Right atrium auricular region (tissue), 2 donors: Measurements from ENCODE around the gene FBXO2. TPM values are rescaled to one million over a fixed set of nuclear protein-coding genes. Genes with fewer than 3 reads are reported as not detected.

Source experiments
- DNase-seq: peaks from one replicate; pipeline ENCODE4 v3.0.0-alpha.2; 2019; ENCODE audit warnings: low spot score
- H3K27ac ChIP-seq, 2 donors: fragments of 200-600 bp; sonication (generic); 1 replicate in 1 of 2; 2 replicates in 1 of 2; pipeline ENCODE4 v1.5.1; 2016 to 2019
- H3K27me3 ChIP-seq, 2 donors: fragments of 200-600 bp; sonication (generic); one replicate each; pipeline versions ENCODE4 v1.5.1 to v1.6.0; 2017 to 2019
- H3K36me3 ChIP-seq: fragments of 200-600 bp; sonication (generic); one replicate; pipeline ENCODE4 v1.5.1; 2016
- H3K4me1 ChIP-seq, 2 donors: fragments of 200-600 bp; sonication (generic); one replicate each; pipeline versions ENCODE4 v1.5.1 to v1.6.0; 2017 to 2019
- H3K4me3 ChIP-seq, 2 donors: fragments of 200-600 bp; sonication (generic); 1 replicate in 1 of 2; 2 replicates in 1 of 2; pipeline ENCODE4 v1.5.1; 2017 to 2019; ENCODE audit warnings: mild to moderate bottlenecking in 1 of 2, moderate library complexity in 1 of 2
- H3K9me3 ChIP-seq, 2 donors: fragments of 200-600 bp; sonication (generic); one replicate each; pipeline ENCODE4 v1.5.1; 2019
- CTCF ChIP-seq, 2 donors: fragments of 200-600 bp; sonication (generic); IDR thresholded peaks; one replicate each; pipeline ENCODE4 v1.5.1; 2019; ENCODE audit warnings: antibody characterized with exemption in 2 of 2
- total RNA-seq, 2 donors: library from RNA; depleted of rRNA; stranded (reverse); fragments of >200 nt; gene quantifications; one replicate each; pipeline ENCODE4 v1.1.0, GENCODE V29; 2016

The FBXO2 gene
- total RNA-seq, 2 donors from 2014 or later, result 2.5 to 16.7 TPM

DNA sequence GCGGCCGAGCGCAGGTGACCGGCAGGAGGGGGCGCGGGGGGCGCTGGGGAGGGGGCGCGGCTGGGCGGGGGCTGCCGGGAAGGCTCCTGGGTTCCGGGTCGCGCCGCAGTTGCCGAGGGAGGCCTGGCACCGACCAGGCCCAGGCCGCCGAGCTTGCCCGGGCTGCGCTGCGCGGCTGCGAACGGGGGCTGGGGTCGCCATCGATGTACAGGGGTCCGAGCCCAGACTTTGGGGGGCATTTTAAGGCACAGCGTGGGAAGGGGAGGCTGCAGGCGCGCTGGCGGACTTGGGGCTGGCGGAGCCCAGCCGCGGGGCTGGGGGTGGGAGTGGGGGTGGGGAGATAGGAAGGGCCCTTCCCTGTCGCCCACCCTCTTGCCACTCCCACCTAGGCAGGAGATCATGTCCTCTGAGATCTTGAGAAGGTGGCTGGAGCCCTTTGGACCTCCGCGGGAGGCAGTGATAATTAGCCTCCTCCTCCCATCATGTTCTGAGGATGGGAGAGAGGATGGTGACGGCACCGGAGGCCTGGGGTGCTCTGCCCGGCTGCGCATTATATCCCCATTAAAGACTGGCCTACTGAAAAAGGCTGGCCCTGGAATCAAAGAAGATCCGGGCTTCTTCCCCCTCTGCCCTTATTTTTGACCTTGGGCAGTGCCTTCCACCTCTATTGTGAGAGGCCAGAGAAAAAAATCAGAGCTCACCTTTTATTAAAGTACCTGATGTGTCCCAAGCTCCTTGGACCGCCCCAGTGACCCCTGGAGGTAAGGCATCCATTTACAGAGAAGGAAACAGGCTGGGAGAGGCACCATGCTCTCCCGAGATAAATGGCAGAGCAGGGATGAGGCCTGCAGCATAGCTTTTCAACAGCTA is 945 bp upstream of the FBXO2 start:
- Histone ChIP-seq H3K4me1 (peaks cover 0 to 26% of the 10 kb centered on the region in 2 donors), H3K9me3 (no peaks in the 10 kb centered on the region), H3K27me3 (no peaks in the 10 kb centered on the region), H3K27ac (peak overlapping the region in 1 of 2 donors; percentile 75), H3K4me3 (peak overlapping the region; percentile 59 to 82), H3K36me3 (peaks cover 19% of the 10 kb centered on the region)
- no peak for TF ChIP-seq CTCF (IDR thresholded peaks at IDR 0.05)
- no peak for DNase-seq

GRCh38 chr1:11653861-11654136 is 430 bp downstream of the FBXO2 start:
- no peaks in the 10 kb centered on the region for H3K27me3 ChIP-seq
- no peak for TF ChIP-seq CTCF (IDR thresholded peaks at IDR 0.05)
- DNase-seq, result no peak
- H3K36me3 ChIP-seq, result peaks cover 9% of the 10 kb centered on the region
- no peaks in the 10 kb centered on the region for H3K9me3 ChIP-seq
- peaks cover 0 to 40% of the 10 kb centered on the region in 2 donors for H3K4me1 ChIP-seq
- peak overlapping the region; percentile 59 to 82 for H3K4me3 ChIP-seq
- H3K27ac ChIP-seq, result peak overlapping the region; percentile 65 to 79

DNA sequence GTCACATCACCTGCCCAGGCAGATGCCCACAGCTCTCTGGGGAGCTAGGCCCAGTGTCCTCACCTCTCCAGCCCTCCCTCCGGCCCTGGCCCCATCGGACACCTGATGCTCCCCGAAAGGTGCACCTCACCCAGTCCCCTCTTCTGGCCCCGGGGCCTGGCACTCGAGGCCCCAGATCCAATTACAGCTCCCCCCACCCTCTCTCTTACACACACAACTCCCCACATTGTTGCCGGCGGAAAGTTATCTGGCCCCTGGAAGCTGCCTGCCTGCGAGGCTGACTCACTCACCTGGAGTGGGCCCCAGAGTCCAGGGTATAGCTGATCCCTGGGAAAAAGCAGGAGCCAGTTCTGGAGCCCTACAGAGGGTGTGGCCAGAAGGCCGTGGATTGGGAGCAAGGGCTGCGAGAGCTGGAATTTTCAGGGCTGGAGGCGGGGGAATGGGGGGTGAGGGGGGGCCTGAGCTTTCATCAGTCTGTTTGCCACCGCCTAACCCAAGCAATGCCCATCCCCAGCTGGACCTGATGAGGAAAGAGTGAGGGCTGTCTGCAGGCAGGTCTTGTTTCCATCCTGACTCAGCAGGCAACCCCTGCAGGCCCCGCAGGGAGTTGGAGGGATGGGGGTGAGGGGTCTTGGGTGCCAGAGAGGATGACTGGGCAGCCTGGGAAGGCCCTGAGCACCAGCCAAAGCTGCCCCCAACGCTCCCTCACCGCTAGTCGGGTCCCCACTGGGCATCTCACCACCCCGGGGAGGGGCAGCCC is 948 bp downstream of the FBXO2 start:
- H3K4me3 ChIP-seq, result no peak overlapping the region
- H3K9me3 ChIP-seq, result no peaks in the 10 kb centered on the region
- peaks cover 0 to 45% of the 10 kb centered on the region in 2 donors for H3K4me1 ChIP-seq
- peak overlapping the region; percentile 65 to 79 for H3K27ac ChIP-seq
- no peak for DNase-seq
- H3K27me3 ChIP-seq, result no peaks in the 10 kb centered on the region
- peaks cover 4% of the 10 kb centered on the region for H3K36me3 ChIP-seq
- no peak for TF ChIP-seq CTCF (IDR thresholded peaks at IDR 0.05)

DNA sequence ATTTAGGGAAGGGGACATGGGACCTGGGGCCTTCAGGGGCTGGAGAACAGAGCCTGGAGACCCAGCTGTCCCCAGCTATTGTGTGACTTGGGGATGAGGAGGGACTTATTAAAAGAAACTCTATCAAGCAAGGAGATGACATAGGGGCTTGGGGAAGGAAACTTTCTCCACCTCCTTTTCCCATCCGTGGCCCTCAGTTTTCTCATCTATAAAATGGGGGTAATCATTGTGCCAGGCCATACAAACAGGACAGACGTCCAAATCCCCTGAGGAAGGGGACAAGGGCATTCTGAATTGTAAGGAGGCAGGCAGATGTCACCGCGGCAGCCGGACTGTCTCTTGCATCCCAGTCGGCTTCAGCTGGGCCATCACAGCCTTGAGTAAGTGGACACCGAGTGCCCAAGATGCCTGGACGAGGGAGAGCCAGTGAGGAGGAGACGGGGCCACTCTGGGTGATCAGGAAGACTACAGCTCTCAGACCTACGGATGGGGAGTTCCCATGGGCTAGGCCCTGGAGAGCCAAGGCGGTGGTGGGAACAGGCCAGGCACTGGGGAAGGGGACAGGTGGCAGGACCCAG is 1.9 kb downstream of the FBXO2 start:
- Histone ChIP-seq H3K27ac (no peak overlapping the region), H3K27me3 (no peaks in the 10 kb centered on the region), H3K4me3 (no peak overlapping the region), H3K9me3 (no peaks in the 10 kb centered on the region), H3K36me3 (no peaks in the 10 kb centered on the region), H3K4me1 (peaks cover 0 to 50% of the 10 kb centered on the region in 2 donors)
- no peak for DNase-seq
- TF ChIP-seq CTCF (IDR thresholded peaks at IDR 0.05), result no peak

GRCh38 chr1:11651017-11651416 is 3.2 kb downstream of the FBXO2 start:
- no peak for DNase-seq
- Histone ChIP-seq H3K4me3 (no peak overlapping the region), H3K4me1 (peaks cover 0 to 50% of the 10 kb centered on the region in 2 donors)

More at GRCh38 chr1:11651017-11651416, 3.2 kb downstream of the FBXO2 start:
- Histone ChIP-seq H3K27me3 (no peaks in the 10 kb centered on the region), H3K27ac (no peak overlapping the region), H3K36me3 (no peaks in the 10 kb centered on the region), H3K9me3 (no peaks in the 10 kb centered on the region)
- TF ChIP-seq CTCF (IDR thresholded peaks at IDR 0.05), result no peak
